H1 (cell line): Measurements from ENCODE around the gene ARMC6. TPM values are rescaled to one million over a fixed set of nuclear protein-coding genes. Genes with fewer than 3 reads are reported as not detected.

ENCODE experiments used
- ASH2L ChIP-seq: fragments of 200-600, 300-600 bp; sonication (generic); IDR thresholded peaks from one replicate; pipeline ENCODE4 v1.7.1; 2017; ENCODE audit warnings: low read length
- BACH1 ChIP-seq: IDR thresholded peaks from 2 replicates; pipeline ENCODE4 v1.6.1; 2012; ENCODE audit warnings: low read length, improper control_type of control experiment
- BCL11A ChIP-seq, 2 experiments: IDR thresholded peaks; one replicate each; pipeline ENCODE4 v1.6.1; 2011; ENCODE audit warnings: low read depth in 2 of 2, low read length in 2 of 2, mild to moderate bottlenecking in 2 of 2
- CBX8 ChIP-seq: fragments of 300-800, 300-1000 bp; sonication (generic); IDR thresholded peaks from 2 replicates; pipeline ENCODE4 v1.7.1; 2016; ENCODE audit warnings: low read depth, low read length, borderline replicate concordance
- HDAC2 ChIP-seq, 2 experiments: fragments of 300-600 bp in 1 of 2; sonication (generic) in 1 of 2; IDR thresholded peaks; 2 replicates each; pipeline ENCODE4 v1.6.1; 2011 to 2012; ENCODE audit warnings: low read depth in 2 of 2, low read length in 2 of 2, mild to moderate bottlenecking in 2 of 2, moderate library complexity in 2 of 2, borderline replicate concordance in 1 of 2, inconsistent platforms in 1 of 2
- HDAC6 ChIP-seq: IDR thresholded peaks from one replicate; pipeline ENCODE4 v1.7.1; 2012; ENCODE audit warnings: low read depth, mild to moderate bottlenecking, inconsistent platforms, low read length, moderate library complexity
- KDM4A ChIP-seq: IDR thresholded peaks from one replicate; pipeline ENCODE4 v1.7.1; 2012; ENCODE audit warnings: low read depth, mild to moderate bottlenecking, moderate library complexity, low read length, inconsistent platforms; ENCODE audit not compliant: severe bottlenecking
- NRF1 ChIP-seq: IDR thresholded peaks from 2 replicates; pipeline ENCODE4 v1.6.1; 2011; ENCODE audit warnings: mild to moderate bottlenecking, low read depth, low read length, improper control_type of control experiment
- PHF8 ChIP-seq: fragments of 200-600 bp; sonication (generic); conservative IDR thresholded peaks from 2 replicates; pipeline ENCODE4 v1.7.1; 2012; ENCODE audit warnings: low read depth, mild to moderate bottlenecking, inconsistent platforms, low read length, moderate library complexity
- POLR2AphosphoS5 ChIP-seq: IDR thresholded peaks from 2 replicates; pipeline ENCODE4 v1.6.1; 2011; ENCODE audit warnings: low read depth, low read length
- POU5F1 ChIP-seq: IDR thresholded peaks from 2 replicates; pipeline ENCODE4 v1.6.1; 2011; ENCODE audit warnings: low read depth, mild to moderate bottlenecking, low read length, moderate library complexity
- RAD21 ChIP-seq, 2 experiments: IDR thresholded peaks in 1 of 2; conservative IDR thresholded peaks in 1 of 2; 2 replicates each; pipeline ENCODE4 v1.6.1; 2011; ENCODE audit warnings: low read depth in 2 of 2, low read length in 2 of 2, improper control_type of control experiment in 1 of 2, inconsistent platforms in 1 of 2, mild to moderate bottlenecking in 1 of 2, moderate library complexity in 1 of 2
- RFX5 ChIP-seq: IDR thresholded peaks from 2 replicates; pipeline ENCODE4 v1.6.1; 2011; ENCODE audit warnings: low read depth, low read length, improper control_type of control experiment, borderline replicate concordance
- RNF2 ChIP-seq: fragments of 200-900, 300-1000 bp; sonication (generic); IDR thresholded peaks from 2 replicates; pipeline ENCODE4 v1.7.1; 2016; ENCODE audit warnings: borderline replicate concordance, low read depth, mild to moderate bottlenecking, antibody characterized with exemption, low read length; ENCODE audit not compliant: poor library complexity, severe bottlenecking; ENCODE audit errors: missing control alignments
- SIN3A ChIP-seq, 2 experiments: IDR thresholded peaks in 1 of 2; conservative IDR thresholded peaks in 1 of 2; 2 replicates each; pipeline ENCODE4 v1.6.1; 2011 to 2012; ENCODE audit warnings: low read length in 2 of 2, improper control_type of control experiment in 1 of 2, low read depth in 1 of 2, mild to moderate bottlenecking in 1 of 2
- SP4 ChIP-seq: IDR thresholded peaks from 2 replicates; pipeline ENCODE4 v1.6.1; 2012; ENCODE audit warnings: low read length, inconsistent platforms
- TAF1 ChIP-seq: IDR thresholded peaks from 2 replicates; pipeline ENCODE4 v1.6.1; 2011; ENCODE audit warnings: mild to moderate bottlenecking, low read depth, low read length
- TBP ChIP-seq: IDR thresholded peaks from 2 replicates; pipeline ENCODE4 v1.6.1; 2011; ENCODE audit warnings: low read depth, low read length, improper control_type of control experiment
- polyA plus RNA-seq, 7 experiments: library from polyadenylated mRNA; depleted of rRNA in 3 of 7; stranded (reverse) in 5 of 7; unstranded in 2 of 7; fragments of >200 nt in 5 of 7; fragments of 200-250 nt in 2 of 7; gene quantifications; 1 replicate in 5 of 7; 2 replicates in 1 of 7; 4 replicates in 1 of 7; pipeline versions ENCODE4 v1.2.1 to v1.2.3, GENCODE V29; 2011 to 2013; ENCODE audit warnings: missing spikeins in 2 of 7, mixed read lengths in 2 of 7
- total RNA-seq: library from RNA; stranded (reverse); fragmentation: NEBNext Ultra II Directional; extraction: Animal tissue kit (Norgen Biotek cat#: 25700); gene quantifications from 2 replicates; pipeline ENCODE4 v1.2.1, GENCODE V29; 2021
- TF ChIP-seq, protein P1 (sequence below): IDR thresholded peaks from 2 replicates; pipeline ENCODE4 v1.6.1; 2012; ENCODE audit warnings: inconsistent platforms
- TF ChIP-seq, protein P2 (sequence below): IDR thresholded peaks from 2 replicates; pipeline ENCODE4 v1.6.1; 2012; ENCODE audit warnings: inconsistent platforms

Gene ARMC6
- total and polyA plus RNA-seq, 2 of the 8 experiments (the other 6 are each of a cell fraction or from before 2014, with no cell fraction given), result 67.1 to 68.3 TPM

DNA sequence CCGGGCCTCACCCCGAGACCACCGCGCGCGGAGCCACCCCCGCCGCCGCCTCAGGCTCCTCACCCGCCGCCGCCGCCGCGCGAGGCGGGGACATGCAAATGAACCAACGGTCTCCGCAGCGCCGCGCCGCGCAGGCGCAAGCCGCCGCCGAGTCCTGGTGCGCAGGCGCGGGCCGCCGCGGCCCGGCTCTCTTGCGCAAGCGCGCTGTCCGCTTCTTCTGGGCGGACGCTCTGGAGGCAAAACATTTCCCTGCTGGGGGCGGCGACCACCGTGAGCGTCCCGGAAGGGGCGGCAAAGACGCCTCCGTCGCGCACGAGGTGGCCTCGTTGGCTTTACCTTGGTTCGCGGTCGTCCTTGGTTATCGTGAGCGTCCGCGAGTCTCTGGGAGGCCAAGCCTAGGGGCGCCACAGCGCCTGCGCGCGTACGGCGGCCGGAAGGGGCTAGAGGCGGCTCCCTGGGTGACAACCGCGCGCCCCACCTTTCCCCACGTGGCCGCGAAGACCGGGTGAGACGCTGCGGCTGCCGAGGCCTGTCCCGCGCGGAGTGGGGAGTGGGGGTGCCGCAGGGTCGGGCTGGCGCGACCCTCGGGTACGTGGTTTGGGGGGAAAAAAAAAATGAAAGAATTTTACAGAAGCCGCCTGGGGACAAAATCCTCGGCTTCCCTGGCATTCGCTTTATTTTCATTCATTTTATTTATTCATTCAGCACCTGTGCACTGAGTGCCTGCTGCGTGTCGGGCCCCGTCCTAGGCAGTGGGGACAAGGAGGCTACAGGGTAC is at the start of gene ARMC6, which contains the start of gene SUGP2 (continued):
- no peak for TF ChIP-seq RNF2
- TF ChIP-seq POLR2AphosphoS5, result peak; percentile 48; the same call in 1 of the 2 replicates
- TF ChIP-seq, protein P1, sequence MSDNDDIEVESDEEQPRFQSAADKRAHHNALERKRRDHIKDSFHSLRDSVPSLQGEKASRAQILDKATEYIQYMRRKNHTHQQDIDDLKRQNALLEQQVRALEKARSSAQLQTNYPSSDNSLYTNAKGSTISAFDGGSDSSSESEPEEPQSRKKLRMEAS, result peak; percentile 97
- TF ChIP-seq TAF1, result peak; percentile 62
- no peak for TF ChIP-seq CBX8
- TF ChIP-seq RFX5, result no peak
- TF ChIP-seq POU5F1, result no peak
- TF ChIP-seq SP4, result peak; percentile 84; the same call in 1 of the 2 replicates
- 0 out of 2 replicates have a peak, but pooled peaks have one; percentile 26 for TF ChIP-seq BACH1
- TF ChIP-seq, protein P2, sequence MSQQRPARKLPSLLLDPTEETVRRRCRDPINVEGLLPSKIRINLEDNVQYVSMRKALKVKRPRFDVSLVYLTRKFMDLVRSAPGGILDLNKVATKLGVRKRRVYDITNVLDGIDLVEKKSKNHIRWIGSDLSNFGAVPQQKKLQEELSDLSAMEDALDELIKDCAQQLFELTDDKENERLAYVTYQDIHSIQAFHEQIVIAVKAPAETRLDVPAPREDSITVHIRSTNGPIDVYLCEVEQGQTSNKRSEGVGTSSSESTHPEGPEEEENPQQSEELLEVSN, result peak; percentile 93
- peak in 1 of 2 experiments; percentile 96; a peak in 2 of 4 replicates for TF ChIP-seq SIN3A (conservative IDR thresholded peaks at IDR 0.05 in 1 of 2, IDR thresholded peaks at IDR 0.05 in 1 of 2; ENCODE audit: low read depth in 1 of 2, low read length in 2 of 2)
- TF ChIP-seq PHF8, result peak; percentile 63
- no peak for TF ChIP-seq RAD21 (IDR thresholded peaks at IDR 0.05 in 1 of 2, conservative IDR thresholded peaks at IDR 0.05 in 1 of 2; ENCODE audit: low read depth in 2 of 2, low read length in 2 of 2)
- 0 out of 2 replicates have a peak, but pooled peaks have one; percentile 21 for TF ChIP-seq TBP
- peak; percentile 68 for TF ChIP-seq ASH2L
- TF ChIP-seq BCL11A (IDR thresholded peaks at IDR 0.05; ENCODE audit: low read depth in 2 of 2, low read length in 2 of 2), result no peak
- peak; percentile 79 for TF ChIP-seq KDM4A
- peak; percentile 9 to 95; a peak in 1 of 4 replicates for TF ChIP-seq HDAC2 (IDR thresholded peaks at IDR 0.05; ENCODE audit: borderline replicate concordance in 1 of 2, low read depth in 2 of 2, low read length in 2 of 2)
- TF ChIP-seq NRF1, result peak; percentile 97
- no peak for TF ChIP-seq HDAC6
